ENCODE measurements around the gene ANAPC10. TPM values are rescaled to one million over a fixed set of nuclear protein-coding genes. Genes with fewer than 3 reads are reported as not detected.
"Not testable (repeated sequence)": the region's sequence is repeated elsewhere in the genome, so short reads cannot be mapped to it uniquely, and the experiment has no call there.

The ANAPC10 gene
- total RNA-seq, result 27.1 and 27.4 TPM in 2 replicates

GRCh38 chr4:145097821-145098674 is at the start of gene ANAPC10, which contains the start of gene ABCE1:
TSS of gene ANAPC10 (minus strand) at chr4:145098196. CDS start at chr4:145096099, 2,097 bp downstream.
TSS of gene ABCE1 (plus strand) at chr4:145098311. CDS start at chr4:145104413, 6,102 bp downstream.
- Histone ChIP-seq H3K36me3 (ENCODE audit: control insufficient read depth, insufficient read depth, low read length) (peaks cover 5% of the 10 kb centered on the region), H3K4me3 (ENCODE audit: low read depth, low read length) (peak within 1 kb of the TSS; percentile 59), H3K27me3 (ENCODE audit: control insufficient read depth, insufficient read depth, low read length) (no peaks in the 10 kb centered on the region)
- peak; percentile 11 for TF ChIP-seq CTCF (IDR thresholded peaks at IDR 0.05; ENCODE audit: insufficient read depth, low read length, severe bottlenecking)
- DNase-seq (ENCODE audit: low read depth) (peak; percentile 93), FAIRE-seq (peak; percentile 96)

GRCh38 chr4:145136219-145136618 is 38.2 kb upstream of the ANAPC10 start:
- DNase-seq (ENCODE audit: low read depth), result not testable (repeated sequence)

GRCh38 chr4:145132511-145133098 is 34.6 kb upstream of the ANAPC10 start:
- FAIRE-seq, result no peak
- no peaks in the 10 kb centered on the region for H3K36me3 ChIP-seq (ENCODE audit: control insufficient read depth, insufficient read depth, low read length)
- no peak overlapping the region for H3K4me3 ChIP-seq (ENCODE audit: low read depth, low read length)
- H3K27me3 ChIP-seq (ENCODE audit: control insufficient read depth, insufficient read depth, low read length), result no peaks in the 10 kb centered on the region
- no peak for DNase-seq (ENCODE audit: low read depth)
- TF ChIP-seq CTCF (IDR thresholded peaks at IDR 0.05; ENCODE audit: insufficient read depth, low read length, severe bottlenecking), result no peak

More at GRCh38 chr4:145136219-145136618, 38.2 kb upstream of the ANAPC10 start:
- H3K4me3 ChIP-seq (ENCODE audit: low read depth, low read length); H3K27me3 ChIP-seq (ENCODE audit: control insufficient read depth, insufficient read depth, low read length); H3K36me3 ChIP-seq (ENCODE audit: control insufficient read depth, insufficient read depth, low read length); FAIRE-seq: not testable (repeated sequence)

GRCh38 chr4:145131848-145132247 is 33.9 kb upstream of the ANAPC10 start:
- no peak for FAIRE-seq
- H3K36me3 ChIP-seq (ENCODE audit: control insufficient read depth, insufficient read depth, low read length), result no peaks in the 10 kb centered on the region
- TF ChIP-seq CTCF (IDR thresholded peaks at IDR 0.05; ENCODE audit: insufficient read depth, low read length, severe bottlenecking), result no peak

GRCh38 chr4:145130788-145131399 is 32.9 kb upstream of the ANAPC10 start:
- Histone ChIP-seq H3K4me3 (ENCODE audit: low read depth, low read length) (no peak overlapping the region), H3K36me3 (ENCODE audit: control insufficient read depth, insufficient read depth, low read length) (peaks cover 2% of the 10 kb centered on the region), H3K27me3 (ENCODE audit: control insufficient read depth, insufficient read depth, low read length) (no peaks in the 10 kb centered on the region)
- TF ChIP-seq CTCF (IDR thresholded peaks at IDR 0.05; ENCODE audit: insufficient read depth, low read length, severe bottlenecking), result no peak
- no peak for FAIRE-seq
- peak; percentile 44 for DNase-seq (ENCODE audit: low read depth)

More at GRCh38 chr4:145131848-145132247, 33.9 kb upstream of the ANAPC10 start:
- Histone ChIP-seq H3K27me3 (ENCODE audit: control insufficient read depth, insufficient read depth, low read length) (no peaks in the 10 kb centered on the region), H3K4me3 (ENCODE audit: low read depth, low read length) (no peak overlapping the region)
- DNase-seq (ENCODE audit: low read depth), result no peak

- no peaks in the 10 kb centered on the region for H3K27me3 ChIP-seq (ENCODE audit: control insufficient read depth, insufficient read depth, low read length)
- DNase-seq (ENCODE audit: low read depth) (no peak), FAIRE-seq (no peak)
- TF ChIP-seq CTCF (IDR thresholded peaks at IDR 0.05; ENCODE audit: insufficient read depth, low read length, severe bottlenecking), result no peak
- H3K4me3 ChIP-seq (ENCODE audit: low read depth, low read length), result no peak overlapping the region
- H3K36me3 ChIP-seq (ENCODE audit: control insufficient read depth, insufficient read depth, low read length), result peaks cover 2% of the 10 kb centered on the region
Measured at GRCh38 chr4:145130130-145130529, 32.1 kb upstream of the ANAPC10 start.
